ENCODE measurements around the gene COPA. TPM values are rescaled to one million over a fixed set of nuclear protein-coding genes. Genes with fewer than 3 reads are reported as not detected.
A peak's percentile ranks its signal among the peaks of the same experiment; 100 is the strongest.

Gene COPA
- total RNA-seq, 1 donor from 2014 or later: 123 TPM

- H3K9me3 Mint-ChIP-seq: no peaks in the 10 kb centered on the region
- H3K27me3 Mint-ChIP-seq (ENCODE audit: low read depth): peaks cover 19% of the 10 kb centered on the region
- no peak overlapping the region for H3K27ac Mint-ChIP-seq (ENCODE audit: unreplicated experiment)
- no peaks in the 10 kb centered on the region for H3K36me3 Mint-ChIP-seq (ENCODE audit: low read depth)
- H3K4me3 Mint-ChIP-seq: no peak overlapping the region
- no peak for DNase-seq (ENCODE audit: low read depth, low spot score)
- TF ChIP-seq, protein P1, sequence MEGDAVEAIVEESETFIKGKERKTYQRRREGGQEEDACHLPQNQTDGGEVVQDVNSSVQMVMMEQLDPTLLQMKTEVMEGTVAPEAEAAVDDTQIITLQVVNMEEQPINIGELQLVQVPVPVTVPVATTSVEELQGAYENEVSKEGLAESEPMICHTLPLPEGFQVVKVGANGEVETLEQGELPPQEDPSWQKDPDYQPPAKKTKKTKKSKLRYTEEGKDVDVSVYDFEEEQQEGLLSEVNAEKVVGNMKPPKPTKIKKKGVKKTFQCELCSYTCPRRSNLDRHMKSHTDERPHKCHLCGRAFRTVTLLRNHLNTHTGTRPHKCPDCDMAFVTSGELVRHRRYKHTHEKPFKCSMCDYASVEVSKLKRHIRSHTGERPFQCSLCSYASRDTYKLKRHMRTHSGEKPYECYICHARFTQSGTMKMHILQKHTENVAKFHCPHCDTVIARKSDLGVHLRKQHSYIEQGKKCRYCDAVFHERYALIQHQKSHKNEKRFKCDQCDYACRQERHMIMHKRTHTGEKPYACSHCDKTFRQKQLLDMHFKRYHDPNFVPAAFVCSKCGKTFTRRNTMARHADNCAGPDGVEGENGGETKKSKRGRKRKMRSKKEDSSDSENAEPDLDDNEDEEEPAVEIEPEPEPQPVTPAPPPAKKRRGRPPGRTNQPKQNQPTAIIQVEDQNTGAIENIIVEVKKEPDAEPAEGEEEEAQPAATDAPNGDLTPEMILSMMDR (conservative IDR thresholded peaks at IDR 0.05): no peak
- no peaks in the 10 kb centered on the region for H3K4me1 Mint-ChIP-seq
Measured at GRCh38 chr1:160271025-160271424, 72.0 kb downstream of the COPA start.

DNA sequence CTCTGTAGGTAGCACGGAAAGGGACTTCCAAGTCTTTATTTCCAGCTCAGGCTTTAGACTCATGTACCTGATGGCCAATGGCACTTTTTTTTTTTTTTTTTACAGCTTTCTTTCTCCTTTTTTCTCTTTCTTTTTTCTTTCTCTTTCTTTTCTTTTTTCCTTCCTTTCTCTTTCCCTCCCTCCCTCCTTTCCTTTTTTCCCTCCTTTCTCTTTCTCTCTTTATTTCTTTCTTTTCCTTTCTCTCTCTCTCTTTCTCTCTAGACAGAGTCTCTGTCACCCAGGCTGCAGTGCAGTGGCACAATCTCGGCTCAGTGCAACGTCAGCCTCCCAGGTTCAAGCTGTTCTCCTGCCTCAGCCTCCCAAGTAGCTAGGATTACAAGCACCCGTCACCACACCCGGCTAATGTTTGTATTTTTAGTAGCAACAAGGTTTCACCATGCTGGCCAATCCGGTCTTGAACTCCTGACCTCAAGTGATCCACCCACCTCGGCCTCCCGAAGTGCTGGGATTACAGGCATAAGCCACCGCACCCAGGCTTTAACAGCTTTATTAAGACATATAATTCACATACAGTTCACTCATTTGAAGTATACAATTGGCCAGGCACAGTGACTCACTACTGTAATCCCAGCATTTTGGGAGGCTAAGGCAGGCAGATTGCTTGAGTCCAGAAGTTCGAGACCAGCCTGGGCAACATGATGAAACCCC is 75.6 kb downstream of the COPA start:
- TF ChIP-seq, protein P1 (conservative IDR thresholded peaks at IDR 0.05): no peak
- peaks cover 33% of the 10 kb centered on the region for H3K27me3 Mint-ChIP-seq (ENCODE audit: low read depth)
- H3K4me1 Mint-ChIP-seq: peaks cover 6% of the 10 kb centered on the region
- H3K27ac Mint-ChIP-seq (ENCODE audit: unreplicated experiment): no peak overlapping the region
- H3K9me3 Mint-ChIP-seq: no peaks in the 10 kb centered on the region
- H3K4me3 Mint-ChIP-seq: peak overlapping the region; percentile 31
- H3K36me3 Mint-ChIP-seq (ENCODE audit: low read depth): no peaks in the 10 kb centered on the region
- no peak for DNase-seq (ENCODE audit: low read depth, low spot score)

GRCh38 chr1:160264795-160265307 is 78.2 kb downstream of the COPA start:
- Mint-ChIP-seq H3K27ac (ENCODE audit: unreplicated experiment) (no peak overlapping the region), H3K4me3 (no peak overlapping the region), H3K36me3 (ENCODE audit: low read depth) (no peaks in the 10 kb centered on the region), H3K4me1 (peaks cover 27% of the 10 kb centered on the region), H3K9me3 (no peaks in the 10 kb centered on the region), H3K27me3 (ENCODE audit: low read depth) (peaks cover 33% of the 10 kb centered on the region)
- no peak for DNase-seq (ENCODE audit: low read depth, low spot score)
- TF ChIP-seq, protein P1 (conservative IDR thresholded peaks at IDR 0.05): no peak

GRCh38 chr1:160261893-160262794 is 80.9 kb downstream of the COPA start, which contains the start of gene DCAF8:
DCAF8 (minus strand) TSS chr1:160262549; CDS start chr1:160244008, 18,541 bp downstream.
- peaks cover 22% of the 10 kb centered on the region for H3K27me3 Mint-ChIP-seq (ENCODE audit: low read depth)
- TF ChIP-seq, protein P1 (conservative IDR thresholded peaks at IDR 0.05): no peak
- H3K4me3 Mint-ChIP-seq: peak within 1 kb of the TSS; percentile 100
- peaks cover 44% of the 10 kb centered on the region for H3K4me1 Mint-ChIP-seq
- peak; percentile 98 for DNase-seq (ENCODE audit: low read depth, low spot score)
- no peaks in the 10 kb centered on the region for H3K9me3 Mint-ChIP-seq
- no peaks in the 10 kb centered on the region for H3K36me3 Mint-ChIP-seq (ENCODE audit: low read depth)
- peak within 1 kb of the TSS; percentile 99 for H3K27ac Mint-ChIP-seq (ENCODE audit: unreplicated experiment)

DNA sequence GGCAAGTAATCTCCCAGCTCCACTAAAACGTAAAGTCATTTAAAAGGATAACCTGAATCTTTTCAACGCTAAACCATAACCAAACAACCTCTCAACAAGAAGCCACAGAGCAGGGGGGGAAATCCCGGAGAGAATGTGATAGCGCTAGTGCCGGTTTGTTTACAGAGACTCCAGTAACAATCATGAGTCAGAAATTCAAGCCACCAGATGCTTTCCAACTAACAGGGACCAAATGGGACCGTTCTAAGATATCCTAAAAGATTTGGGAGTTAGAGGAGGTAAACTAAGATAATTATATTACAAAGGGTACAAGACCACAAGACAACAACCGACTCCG is 81.5 kb downstream of the COPA start:
- Mint-ChIP-seq H3K27ac (ENCODE audit: unreplicated experiment) (peak overlapping the region; percentile 99), H3K4me1 (peaks cover 44% of the 10 kb centered on the region), H3K9me3 (no peaks in the 10 kb centered on the region), H3K4me3 (peak overlapping the region; percentile 100), H3K36me3 (ENCODE audit: low read depth) (no peaks in the 10 kb centered on the region), H3K27me3 (ENCODE audit: low read depth) (peaks cover 16% of the 10 kb centered on the region)
- no peak for DNase-seq (ENCODE audit: low read depth, low spot score)
- TF ChIP-seq, protein P1 (conservative IDR thresholded peaks at IDR 0.05): no peak

All from neural crest cell (in vitro differentiated cells).